ENCODE results near the gene MKRN1. TPM values are rescaled to one million over a fixed set of nuclear protein-coding genes. Genes with fewer than 3 reads are reported as not detected.
"Not testable (repeated sequence)": the region's sequence is repeated elsewhere in the genome, so short reads cannot be mapped to it uniquely, and the experiment has no call there.

The MKRN1 gene
- total RNA-seq, 2 experiments from 2014 or later, result 84.5 to 86.9 TPM

- CTCF ChIA-PET, result interaction anchor here (0.6 to 2.2 kb wide), 9 partner anchors 9 to 22 kb away, joined by 3 to 8 read pairs (median 3); no protein-coding TSS in a partner anchor
- Mint-ChIP-seq H3K27me3 (no peaks in the 10 kb centered on the region), H3K36me3 (ENCODE audit: low read depth) (peaks cover 8% of the 10 kb centered on the region)
Observed at GRCh38 chr7:140476698-140477261, 2.5 kb downstream of the MKRN1 start.

GRCh38 chr7:140475747-140476333 is 3.5 kb downstream of the MKRN1 start:
- Mint-ChIP-seq H3K4me1 (peaks cover 32% of the 10 kb centered on the region), H3K27ac (peak overlapping the region; percentile 47), H3K27me3 (no peaks in the 10 kb centered on the region), H3K4me3 (peak overlapping the region; percentile 33), H3K36me3 (ENCODE audit: low read depth) (peaks cover 11% of the 10 kb centered on the region), H3K9me3 (no peaks in the 10 kb centered on the region)
- ChIA-PET POLR2A (no interaction called here), CTCF (interaction anchor here (0.7 to 2.2 kb wide), 4 partner anchors 11 to 16 kb away, joined by 3 to 8 read pairs (median 3); no protein-coding TSS in a partner anchor)
- DNase-seq, result peak; percentile 71

More at GRCh38 chr7:140476698-140477261, 2.5 kb downstream of the MKRN1 start:
- DNase-seq, result no peak
- H3K9me3 Mint-ChIP-seq, result no peaks in the 10 kb centered on the region
- H3K27ac Mint-ChIP-seq, result peak overlapping the region; percentile 93
- H3K4me1 Mint-ChIP-seq, result peaks cover 32% of the 10 kb centered on the region
- POLR2A ChIA-PET, result interaction anchor here (0.6 to 1.0 kb wide), 4 partner anchors 8 to 1987 kb away, joined by 3 to 4 read pairs (median 4); no protein-coding TSS in a partner anchor
- peak overlapping the region; percentile 96 for H3K4me3 Mint-ChIP-seq

- POLR2A ChIA-PET, result interaction anchor here (0.8 kb wide), 1 partner anchor 162 kb away, joined by 3 read pairs; no protein-coding TSS in a partner anchor
- Mint-ChIP-seq H3K4me3 (no peak overlapping the region), H3K27ac (no peak overlapping the region), H3K27me3 (no peaks in the 10 kb centered on the region), H3K9me3 (no peaks in the 10 kb centered on the region), H3K4me1 (peaks cover 15% of the 10 kb centered on the region), H3K36me3 (ENCODE audit: low read depth) (peaks cover 47% of the 10 kb centered on the region)
- CTCF ChIA-PET, result interaction anchor here (0.6 to 1.3 kb wide), 5 partner anchors 11 to 19 kb away, joined by 3 to 7 read pairs (median 3); no protein-coding TSS in a partner anchor
- no peak for DNase-seq
Observed at GRCh38 chr7:140463111-140463510, 16.2 kb downstream of the MKRN1 start.

DNA sequence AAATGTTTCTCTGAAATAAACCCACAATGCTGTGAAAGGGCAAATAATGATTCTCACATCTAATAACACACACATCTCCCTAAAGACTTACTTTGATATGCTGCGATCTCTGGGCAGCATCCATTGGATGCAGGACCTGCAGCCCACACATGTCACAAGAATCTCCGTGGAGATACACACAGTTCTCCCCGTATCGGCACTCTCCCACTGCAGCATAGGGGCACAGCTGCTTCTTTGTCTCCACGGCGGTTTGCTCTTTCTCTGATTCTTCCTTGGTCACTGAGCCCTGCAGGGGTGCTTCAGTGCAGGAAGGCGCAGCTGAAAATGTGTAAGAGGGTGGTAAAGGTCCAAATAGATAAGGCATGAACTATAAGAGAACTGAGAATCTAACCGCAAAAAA is 20.4 kb downstream of the MKRN1 start:
- POLR2A ChIA-PET, result no interaction called here

GRCh38 chr7:140458201-140458600 is 21.1 kb downstream of the MKRN1 start:
- no peak for DNase-seq
- H3K9me3 Mint-ChIP-seq, result no peaks in the 10 kb centered on the region
- H3K4me3 Mint-ChIP-seq, result no peak overlapping the region
- ChIA-PET CTCF (no interaction called here), POLR2A (no interaction called here)
- peaks cover 64% of the 10 kb centered on the region for H3K36me3 Mint-ChIP-seq (ENCODE audit: low read depth)
- peaks cover 31% of the 10 kb centered on the region for H3K4me1 Mint-ChIP-seq
- H3K27me3 Mint-ChIP-seq, result no peaks in the 10 kb centered on the region
- no peak overlapping the region for H3K27ac Mint-ChIP-seq

More for the DNA sequence above, 20.4 kb downstream of the MKRN1 start:
- H3K4me3 Mint-ChIP-seq, result no peak overlapping the region
- H3K27ac Mint-ChIP-seq, result no peak overlapping the region
- CTCF ChIA-PET, result no interaction called here
- peaks cover 30% of the 10 kb centered on the region for H3K4me1 Mint-ChIP-seq
- no peaks in the 10 kb centered on the region for H3K27me3 Mint-ChIP-seq
- DNase-seq, result no peak
- peaks cover 62% of the 10 kb centered on the region for H3K36me3 Mint-ChIP-seq (ENCODE audit: low read depth)
- H3K9me3 Mint-ChIP-seq, result no peaks in the 10 kb centered on the region

- no peaks in the 10 kb centered on the region for H3K9me3 Mint-ChIP-seq
- H3K4me3 Mint-ChIP-seq, result no peak overlapping the region
- no peak overlapping the region for H3K27ac Mint-ChIP-seq
- DNase-seq, result no peak
- POLR2A ChIA-PET, result interaction anchor here (0.5 kb wide), 1 partner anchor 1346 kb away, joined by 3 read pairs; no protein-coding TSS in a partner anchor
- CTCF ChIA-PET, result interaction anchor here (0.6 to 1.4 kb wide), 5 partner anchors 11 to 838 kb away, joined by 3 read pairs; no protein-coding TSS in a partner anchor
- peaks cover 28% of the 10 kb centered on the region for H3K4me1 Mint-ChIP-seq
- H3K36me3 Mint-ChIP-seq (ENCODE audit: low read depth), result peaks cover 71% of the 10 kb centered on the region
- H3K27me3 Mint-ChIP-seq, result no peaks in the 10 kb centered on the region
Observed at GRCh38 chr7:140456551-140457051, 22.7 kb downstream of the MKRN1 start.

DNA sequence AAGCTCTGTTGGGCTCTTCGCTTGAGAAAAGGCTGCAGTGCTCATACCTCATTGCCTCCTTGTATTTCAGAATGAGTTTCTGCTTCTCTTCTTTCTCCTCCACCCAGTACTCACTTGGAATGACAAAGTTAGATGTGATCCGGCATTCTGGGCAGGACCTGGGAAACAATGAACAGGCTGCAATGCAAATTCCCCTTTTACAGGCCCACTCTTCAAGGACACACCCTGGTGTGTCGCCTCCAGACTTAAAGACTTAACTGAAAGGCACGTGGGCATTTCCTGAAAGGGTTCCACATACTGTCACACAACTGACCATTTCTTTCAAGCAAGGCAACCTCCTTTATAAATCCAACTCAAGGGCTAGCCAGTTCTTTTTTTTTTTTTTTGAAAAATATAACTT is 23.6 kb downstream of the MKRN1 start:
- DNase-seq, result no peak
- CTCF ChIA-PET, result interaction anchor here (0.7 to 1.4 kb wide), 3 partner anchors 14 to 839 kb away, joined by 3 read pairs; no protein-coding TSS in a partner anchor
- Mint-ChIP-seq H3K36me3 (ENCODE audit: low read depth) (peaks cover 62% of the 10 kb centered on the region), H3K4me1 (peaks cover 29% of the 10 kb centered on the region), H3K9me3 (no peaks in the 10 kb centered on the region), H3K4me3 (no peak overlapping the region), H3K27ac (no peak overlapping the region), H3K27me3 (no peaks in the 10 kb centered on the region)
- POLR2A ChIA-PET, result no interaction called here

DNA sequence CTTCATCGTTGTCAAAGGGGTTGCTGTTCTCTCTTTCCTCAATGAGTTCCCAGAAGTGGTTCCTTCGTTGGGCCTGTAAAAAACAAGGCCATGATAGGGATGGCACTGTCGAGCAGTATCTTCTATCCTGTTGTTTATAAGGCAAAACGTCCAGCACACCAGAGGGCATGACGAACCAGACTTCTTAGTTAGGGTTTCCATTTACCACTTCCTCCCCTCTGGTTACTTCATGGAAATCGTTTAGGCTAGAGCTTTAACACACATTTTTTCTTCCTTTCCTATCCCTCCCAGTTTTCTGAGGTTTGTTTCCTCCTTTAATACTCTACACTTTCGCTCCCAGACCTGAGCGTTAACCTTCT is 24.7 kb downstream of the MKRN1 start:
- peak overlapping the region; percentile 74 for H3K27ac Mint-ChIP-seq
- peaks cover 36% of the 10 kb centered on the region for H3K4me1 Mint-ChIP-seq
- peaks cover 60% of the 10 kb centered on the region for H3K36me3 Mint-ChIP-seq (ENCODE audit: low read depth)
- H3K27me3 Mint-ChIP-seq, result no peaks in the 10 kb centered on the region
- no peak overlapping the region for H3K4me3 Mint-ChIP-seq
- CTCF ChIA-PET, result interaction anchor here (0.7 to 1.0 kb wide), 5 partner anchors 10 to 36 kb away, joined by 3 to 5 read pairs (median 4); no protein-coding TSS in a partner anchor
- POLR2A ChIA-PET, result no interaction called here
- DNase-seq, result no peak
- no peaks in the 10 kb centered on the region for H3K9me3 Mint-ChIP-seq

DNA sequence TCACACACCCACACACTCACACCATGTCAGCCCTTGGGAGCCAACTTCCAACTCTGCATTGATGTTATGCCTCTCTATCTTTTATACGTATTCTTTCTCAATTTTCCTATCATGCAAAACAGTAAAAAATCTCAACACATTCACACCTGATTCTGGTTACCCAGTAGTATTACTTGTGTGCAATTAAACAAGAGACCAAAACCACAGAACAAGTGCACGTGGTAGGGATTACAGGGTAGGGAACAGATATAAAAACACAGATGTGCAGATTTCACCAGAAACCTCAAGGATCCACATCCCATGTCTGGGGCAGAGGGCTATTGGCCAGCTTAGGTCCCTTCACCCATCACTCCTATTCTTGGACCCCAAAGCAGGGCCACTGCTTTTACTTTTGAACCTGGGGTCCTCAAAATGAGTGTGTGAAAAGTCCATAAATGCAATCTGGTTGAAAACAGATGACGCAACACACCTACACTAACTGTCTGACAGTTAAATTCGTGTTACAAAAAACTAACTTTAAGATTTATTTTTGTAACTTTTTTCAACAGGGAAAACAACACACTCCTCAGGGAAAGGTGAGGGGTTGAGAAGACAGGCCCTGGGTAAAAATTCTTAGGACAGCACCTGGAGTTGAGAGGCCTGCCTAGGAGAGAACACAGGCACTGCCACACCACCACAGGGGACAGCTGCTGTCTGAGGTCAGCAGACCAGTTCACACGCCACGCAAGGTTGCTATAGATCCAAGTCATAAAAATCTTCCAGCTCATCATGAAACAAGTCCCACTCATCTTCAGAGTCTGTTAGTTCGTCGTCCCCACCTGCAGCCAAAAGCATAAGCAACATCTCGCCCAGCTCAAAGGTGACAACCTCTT is 25.3 kb downstream of the MKRN1 start:
- H3K36me3 Mint-ChIP-seq (ENCODE audit: low read depth), result peaks cover 54% of the 10 kb centered on the region
- H3K9me3 Mint-ChIP-seq, H3K4me3 Mint-ChIP-seq, H3K27me3 Mint-ChIP-seq, DNase-seq, POLR2A ChIA-PET: not testable (repeated sequence)
- H3K27ac Mint-ChIP-seq, result peak overlapping the region; percentile 74
- CTCF ChIA-PET, result interaction anchor here (0.6 to 1.0 kb wide), 5 partner anchors 9 to 25 kb away, joined by 3 to 4 read pairs (median 3); no protein-coding TSS in a partner anchor
- H3K4me1 Mint-ChIP-seq, result peaks cover 34% of the 10 kb centered on the region

DNA sequence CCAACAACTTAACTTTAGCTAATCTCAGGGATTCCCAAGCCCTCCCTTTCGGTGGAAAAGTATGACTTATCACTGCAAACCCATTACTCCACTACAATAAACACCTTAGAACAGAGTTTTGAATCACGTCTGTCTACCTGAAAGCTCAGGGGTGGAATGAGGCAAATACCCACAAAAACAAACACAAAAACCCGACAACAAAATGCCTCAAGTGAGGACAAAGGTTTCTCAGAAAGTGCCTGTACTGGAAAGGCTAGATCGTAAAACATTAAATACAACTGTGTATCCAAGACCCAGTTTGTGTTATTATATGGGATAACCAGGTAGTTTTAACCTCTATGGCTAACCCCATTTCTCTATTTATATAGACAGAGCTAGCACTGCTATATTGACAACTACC is 26.0 kb downstream of the MKRN1 start:
- CTCF ChIA-PET, result interaction anchor here (0.6 to 1.7 kb wide), 4 partner anchors 8 to 25 kb away, joined by 3 to 7 read pairs (median 4); no protein-coding TSS in a partner anchor
- no peaks in the 10 kb centered on the region for H3K27me3 Mint-ChIP-seq
- H3K36me3 Mint-ChIP-seq (ENCODE audit: low read depth), result peaks cover 49% of the 10 kb centered on the region
- H3K4me1 Mint-ChIP-seq, result peaks cover 34% of the 10 kb centered on the region
- H3K27ac Mint-ChIP-seq, result no peak overlapping the region
- POLR2A ChIA-PET, result no interaction called here
- no peak for DNase-seq
- no peaks in the 10 kb centered on the region for H3K9me3 Mint-ChIP-seq
- H3K4me3 Mint-ChIP-seq, result no peak overlapping the region

GRCh38 chr7:140451716-140452115 is 27.6 kb downstream of the MKRN1 start:
- no peak overlapping the region for H3K4me3 Mint-ChIP-seq
- H3K9me3 Mint-ChIP-seq, result no peaks in the 10 kb centered on the region
- H3K27me3 Mint-ChIP-seq, result no peaks in the 10 kb centered on the region
- peaks cover 38% of the 10 kb centered on the region for H3K36me3 Mint-ChIP-seq (ENCODE audit: low read depth)
- peaks cover 41% of the 10 kb centered on the region for H3K4me1 Mint-ChIP-seq
- no peak overlapping the region for H3K27ac Mint-ChIP-seq
- POLR2A ChIA-PET, result no interaction called here
- DNase-seq, result no peak
- CTCF ChIA-PET, result interaction anchor here (0.6 to 1.7 kb wide), 4 partner anchors 11 to 190 kb away, joined by 3 to 7 read pairs (median 4); no protein-coding TSS in a partner anchor

DNA sequence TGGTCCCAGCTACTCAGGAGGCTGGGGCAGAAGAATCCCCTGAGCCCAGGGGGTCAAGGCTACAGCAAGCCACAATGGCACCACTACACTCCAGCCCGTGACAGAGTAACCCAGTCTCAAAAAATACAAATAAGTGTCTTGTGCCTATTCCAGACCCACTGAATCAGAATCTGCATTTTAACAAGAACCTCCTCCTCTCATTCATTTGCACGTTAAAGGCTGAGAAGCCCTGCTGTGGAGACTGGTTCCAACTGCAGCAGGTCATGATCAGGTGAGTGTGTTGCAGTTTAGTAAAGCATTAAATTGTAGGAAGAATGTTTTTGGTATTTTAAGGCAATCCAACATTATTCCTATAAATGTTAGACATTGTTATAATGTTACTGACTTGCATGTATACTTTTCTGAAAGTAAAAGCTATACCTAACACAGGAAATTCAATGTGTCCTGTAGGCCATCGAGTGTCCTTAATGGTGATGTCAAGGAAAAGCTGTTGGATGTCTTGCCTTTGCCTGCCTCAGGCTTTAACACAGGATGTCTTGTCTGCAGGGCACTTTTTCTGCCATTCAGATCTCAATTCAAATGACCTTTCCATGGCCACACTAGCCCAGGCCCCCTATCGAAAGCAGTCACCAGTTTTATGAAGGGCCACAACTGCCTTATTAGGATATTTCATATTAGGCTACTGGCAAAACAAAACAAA is 30.4 kb downstream of the MKRN1 start:
- H3K36me3 Mint-ChIP-seq (ENCODE audit: low read depth), result peaks cover 12% of the 10 kb centered on the region
- H3K4me1 Mint-ChIP-seq, result peaks cover 24% of the 10 kb centered on the region
- H3K4me3 Mint-ChIP-seq, result no peak overlapping the region
- ChIA-PET CTCF (no interaction called here), POLR2A (no interaction called here)
- DNase-seq, result no peak
- H3K27ac Mint-ChIP-seq, result no peak overlapping the region
- no peaks in the 10 kb centered on the region for H3K9me3 Mint-ChIP-seq
- H3K27me3 Mint-ChIP-seq, result no peaks in the 10 kb centered on the region
